Coronary artery (tissue), 2 donors: ENCODE results near the gene TRIM44.

Experiments used
- DNase-seq: peaks from one replicate; pipeline ENCODE4 v3.0.0-alpha.2; 2017; ENCODE audit warnings: low spot score
- H3K27ac ChIP-seq, 2 donors: fragments of 200-600 bp; sonication (generic); one replicate each; pipeline ENCODE4 v1.5.1; 2016 to 2019
- H3K4me3 ChIP-seq: fragments of 200-600 bp; sonication (generic); 2 replicates; pipeline ENCODE4 v1.5.1; 2016; ENCODE audit warnings: mild to moderate bottlenecking, moderate library complexity
- CTCF ChIP-seq: fragments of 200-600 bp; sonication (generic); IDR thresholded peaks from one replicate; pipeline ENCODE4 v1.5.1; 2019; ENCODE audit warnings: antibody characterized with exemption

Gene TRIM44

GRCh38 chr11:35623621-35624168, 38.9 kb upstream of the TRIM44 start:
- TF ChIP-seq CTCF = no peak
- Histone ChIP-seq H3K4me3 (no peak overlapping the region), H3K27ac (no peak overlapping the region)
- DNase-seq = no peak

GRCh38 chr11:35624316-35624715, 38.3 kb upstream of the TRIM44 start:
- H3K4me3 ChIP-seq = no peak overlapping the region
- no peak for TF ChIP-seq CTCF
- no peak overlapping the region for H3K27ac ChIP-seq
- DNase-seq = no peak

- Histone ChIP-seq H3K4me3 (no peak overlapping the region), H3K27ac (no peak overlapping the region)
- no peak for TF ChIP-seq CTCF
- DNase-seq = no peak
These were observed 37.8 kb upstream of the TRIM44 start for GRCh38 chr11:35624781-35625180.

GRCh38 chr11:35626501-35626900, 36.1 kb upstream of the TRIM44 start:
- no peak overlapping the region for H3K27ac ChIP-seq
- no peak overlapping the region for H3K4me3 ChIP-seq
- TF ChIP-seq CTCF = no peak
- DNase-seq = no peak

- no peak for TF ChIP-seq CTCF
- no peak overlapping the region for H3K4me3 ChIP-seq
- no peak overlapping the region for H3K27ac ChIP-seq
- DNase-seq = no peak
These were observed 33.1 kb upstream of the TRIM44 start for GRCh38 chr11:35629511-35629910.

GRCh38 chr11:35629914-35630313, 32.7 kb upstream of the TRIM44 start:
- DNase-seq = no peak
- no peak for TF ChIP-seq CTCF
- no peak overlapping the region for H3K27ac ChIP-seq
- no peak overlapping the region for H3K4me3 ChIP-seq

- Histone ChIP-seq H3K4me3 (no peak overlapping the region), H3K27ac (no peak overlapping the region)
- no peak for TF ChIP-seq CTCF
- no peak for DNase-seq
These were observed 30.7 kb upstream of the TRIM44 start for GRCh38 chr11:35631891-35632290.
